ENCODE results near the gene PDE3A.
"Not testable (repeated sequence)": the region's sequence is repeated elsewhere in the genome, so short reads cannot be mapped to it uniquely, and the experiment has no call there.

DNA sequence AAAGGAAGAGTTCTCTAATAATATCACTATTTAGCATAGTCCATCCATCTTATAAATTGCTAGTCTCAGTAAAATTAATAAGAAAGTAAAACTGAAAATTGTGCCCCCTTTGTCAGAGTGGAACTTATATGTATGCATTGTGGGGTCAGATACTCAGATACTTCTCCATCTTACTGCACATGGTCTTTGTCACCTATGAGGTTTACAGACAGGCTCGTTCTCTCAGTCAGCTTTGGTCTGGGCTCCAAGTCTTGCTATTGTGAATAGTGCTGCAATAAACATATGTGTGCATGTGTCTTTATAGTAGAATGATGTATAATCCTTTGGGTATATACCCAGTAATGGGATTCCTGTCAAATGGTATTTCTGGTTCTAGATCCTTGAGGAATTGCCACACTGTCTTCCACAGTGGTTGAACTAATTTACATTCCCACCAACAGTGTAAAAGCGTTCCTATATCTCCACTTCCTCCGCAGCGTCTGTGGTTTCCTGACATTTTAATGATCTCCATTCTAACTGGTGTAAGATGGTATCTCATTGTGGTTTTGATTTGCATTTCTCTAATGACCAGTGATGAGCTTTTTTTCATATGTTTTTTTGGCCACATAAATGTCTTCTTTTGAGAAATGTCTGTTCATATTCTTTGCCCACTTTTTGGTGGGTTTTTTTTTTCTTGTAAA lies 37.4 kb upstream of the PDE3A start:
- not testable (repeated sequence) for TF ChIP-seq CTCF (conservative IDR thresholded peaks at IDR 0.05); ZFX (IDR thresholded peaks at IDR 0.05)
